Omental fat pad (tissue), 4 donors: ENCODE measurements around the gene PPCS. TPM values are rescaled to one million over a fixed set of nuclear protein-coding genes. Genes with fewer than 3 reads are reported as not detected.
"Not testable (repeated sequence)": the region's sequence is repeated elsewhere in the genome, so short reads cannot be mapped to it uniquely, and the experiment has no call there.

Experiments used
- ATAC-seq: fragments of 150-250 bp; one replicate; pipeline ENCODE4 v1.9.1; 2016; ENCODE audit warnings: mild to moderate bottlenecking, moderate library complexity; ENCODE audit not compliant: low FRiP score
- DNase-seq: peaks from one replicate; pipeline ENCODE4 v3.0.0-alpha.2; 2019; ENCODE audit warnings: low spot score
- small RNA-seq: library from RNA; depleted of rRNA; stranded (forward); fragments of <200 nt; gene quantifications from one replicate; pipeline ENCODE3, GENCODE V24; 2016
- total RNA-seq, 4 donors: library from RNA; depleted of rRNA; stranded (reverse); fragments of >200 nt; gene quantifications; one replicate each; pipeline ENCODE4 v1.1.0, GENCODE V29; 2016
- TF ChIP-seq, protein P1 (sequence below), 3 donors: fragments of 450-650 bp; IDR thresholded peaks; one replicate each; pipeline ENCODE4 v1.5.1; 2016 to 2017; ENCODE audit warnings: antibody characterized with exemption in 3 of 3, mild to moderate bottlenecking in 3 of 3, moderate library complexity in 2 of 3

PPCS gene
- total RNA-seq, 4 donors from 2014 or later, result 42.0 to 57.3 (median 43.8) TPM

DNA sequence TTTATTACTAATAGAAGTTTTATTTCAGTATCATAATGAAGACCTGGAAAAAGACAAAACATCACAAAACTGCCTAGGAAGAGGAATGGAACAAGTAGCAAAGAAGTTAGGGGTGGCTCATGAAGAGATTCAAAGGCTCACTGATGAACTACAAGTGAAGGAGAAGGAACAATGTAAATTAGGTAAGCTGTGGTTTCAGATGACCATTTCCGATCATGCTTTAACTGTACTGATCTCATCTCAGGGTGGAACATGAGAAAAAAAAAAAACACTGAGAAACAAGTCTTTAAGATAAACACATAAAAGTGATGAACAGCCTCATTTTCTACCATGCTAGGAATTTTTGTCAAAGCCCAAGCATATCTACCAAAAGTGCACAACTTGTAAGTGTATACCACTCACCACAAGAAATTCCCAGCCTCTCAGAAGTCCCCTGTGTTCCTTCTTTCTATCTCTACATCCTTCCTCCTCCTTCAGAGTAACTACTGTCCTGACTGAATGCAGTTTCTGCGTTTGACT is 26.4 kb downstream of the PPCS start:
- DNase-seq, result no peak
- no peak for ATAC-seq
- TF ChIP-seq, protein P1, sequence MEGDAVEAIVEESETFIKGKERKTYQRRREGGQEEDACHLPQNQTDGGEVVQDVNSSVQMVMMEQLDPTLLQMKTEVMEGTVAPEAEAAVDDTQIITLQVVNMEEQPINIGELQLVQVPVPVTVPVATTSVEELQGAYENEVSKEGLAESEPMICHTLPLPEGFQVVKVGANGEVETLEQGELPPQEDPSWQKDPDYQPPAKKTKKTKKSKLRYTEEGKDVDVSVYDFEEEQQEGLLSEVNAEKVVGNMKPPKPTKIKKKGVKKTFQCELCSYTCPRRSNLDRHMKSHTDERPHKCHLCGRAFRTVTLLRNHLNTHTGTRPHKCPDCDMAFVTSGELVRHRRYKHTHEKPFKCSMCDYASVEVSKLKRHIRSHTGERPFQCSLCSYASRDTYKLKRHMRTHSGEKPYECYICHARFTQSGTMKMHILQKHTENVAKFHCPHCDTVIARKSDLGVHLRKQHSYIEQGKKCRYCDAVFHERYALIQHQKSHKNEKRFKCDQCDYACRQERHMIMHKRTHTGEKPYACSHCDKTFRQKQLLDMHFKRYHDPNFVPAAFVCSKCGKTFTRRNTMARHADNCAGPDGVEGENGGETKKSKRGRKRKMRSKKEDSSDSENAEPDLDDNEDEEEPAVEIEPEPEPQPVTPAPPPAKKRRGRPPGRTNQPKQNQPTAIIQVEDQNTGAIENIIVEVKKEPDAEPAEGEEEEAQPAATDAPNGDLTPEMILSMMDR (IDR thresholded peaks at IDR 0.05), result no peak

DNA sequence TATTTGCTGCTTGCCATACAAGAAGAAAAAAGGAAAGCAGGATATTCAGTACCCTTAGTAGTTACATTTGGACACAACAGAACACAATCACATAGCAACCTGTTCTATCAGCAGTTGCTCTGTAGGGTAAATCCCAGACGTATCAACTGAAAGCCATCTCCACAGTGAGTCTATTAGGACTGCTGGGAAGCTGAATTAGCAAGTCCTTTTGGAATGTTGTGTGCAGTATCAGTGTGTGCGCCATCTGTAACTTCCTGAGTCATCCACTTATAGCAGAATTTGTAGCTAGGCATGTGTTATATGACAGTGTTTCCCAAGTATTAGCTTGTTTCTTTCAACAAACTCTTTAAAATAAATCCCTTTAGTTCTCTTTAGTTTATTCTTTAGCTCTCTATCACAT is 28.0 kb downstream of the PPCS start:
- DNase-seq (no peak), ATAC-seq (no peak)
- TF ChIP-seq, protein P1 (IDR thresholded peaks at IDR 0.05), result no peak

DNA sequence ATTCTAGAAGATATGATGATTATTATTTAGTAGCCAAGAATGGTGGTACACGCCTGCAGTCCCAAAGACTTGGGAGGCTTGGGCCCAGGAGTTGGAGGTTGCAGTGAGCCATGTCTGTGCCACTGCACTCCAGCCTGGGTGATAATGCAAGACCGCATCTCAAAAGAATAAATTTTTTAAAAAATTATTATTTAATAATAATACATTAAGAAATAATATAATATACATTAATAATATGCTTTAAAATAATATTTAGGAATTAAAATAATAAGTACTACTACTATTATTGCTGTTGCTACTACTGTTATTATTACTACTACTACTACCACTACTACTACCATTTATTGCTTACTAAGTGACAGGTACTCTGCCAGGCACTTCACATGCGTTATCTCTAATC is 33.9 kb downstream of the PPCS start:
- TF ChIP-seq, protein P1 (IDR thresholded peaks at IDR 0.05), result no peak
- DNase-seq (no peak), ATAC-seq (no peak)

DNA sequence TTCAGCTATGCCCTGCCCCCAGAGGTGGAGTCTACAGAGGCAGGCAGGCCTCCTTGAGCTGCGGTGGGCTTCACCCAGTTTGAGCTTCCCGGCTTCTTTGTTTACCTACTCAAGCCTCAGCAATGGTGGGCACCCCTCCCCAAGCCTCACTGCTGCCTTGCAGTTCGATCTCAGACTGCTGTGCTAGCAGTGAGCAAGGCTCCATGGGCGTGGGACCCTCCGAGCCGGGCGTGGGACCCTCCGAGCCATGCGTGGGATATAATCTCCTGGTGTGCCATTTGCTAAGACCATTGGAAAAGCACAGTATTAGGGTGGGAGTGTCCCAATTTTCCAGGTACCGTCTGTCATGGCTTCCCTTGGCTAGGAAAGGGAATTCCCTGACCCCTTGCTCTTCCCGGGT is 45.7 kb downstream of the PPCS start:
- not testable (repeated sequence) for DNase-seq, ATAC-seq

DNA sequence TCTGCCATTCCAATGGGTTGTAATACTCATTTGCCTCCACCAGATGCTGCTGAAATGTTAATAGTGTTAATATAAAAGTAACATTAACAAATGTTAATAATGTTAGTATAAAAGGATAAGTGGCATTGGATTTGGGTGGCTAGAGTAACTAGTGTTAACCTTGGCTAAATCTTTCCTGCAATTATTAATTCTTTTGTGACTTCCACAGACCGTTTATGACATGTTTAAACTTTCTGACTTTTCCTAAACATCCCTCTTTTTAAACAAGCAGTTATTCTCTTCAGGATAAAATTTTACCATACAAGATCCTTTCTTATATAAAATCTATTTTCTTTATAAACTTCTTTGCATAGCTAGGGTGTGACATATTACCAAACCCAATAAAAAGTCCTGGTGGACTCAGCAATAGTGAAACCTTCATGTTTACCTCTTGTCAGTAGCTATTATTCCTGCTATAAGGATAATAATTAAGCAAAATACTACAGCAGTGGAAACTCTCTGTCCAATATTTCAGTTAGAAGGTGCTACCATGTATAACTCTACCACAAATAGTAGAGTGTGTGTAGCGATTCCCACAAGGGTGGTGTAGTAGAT is 48.3 kb downstream of the PPCS start:
- ATAC-seq, result no peak
- no peak for DNase-seq
- TF ChIP-seq, protein P1 (IDR thresholded peaks at IDR 0.05), result no peak

DNA sequence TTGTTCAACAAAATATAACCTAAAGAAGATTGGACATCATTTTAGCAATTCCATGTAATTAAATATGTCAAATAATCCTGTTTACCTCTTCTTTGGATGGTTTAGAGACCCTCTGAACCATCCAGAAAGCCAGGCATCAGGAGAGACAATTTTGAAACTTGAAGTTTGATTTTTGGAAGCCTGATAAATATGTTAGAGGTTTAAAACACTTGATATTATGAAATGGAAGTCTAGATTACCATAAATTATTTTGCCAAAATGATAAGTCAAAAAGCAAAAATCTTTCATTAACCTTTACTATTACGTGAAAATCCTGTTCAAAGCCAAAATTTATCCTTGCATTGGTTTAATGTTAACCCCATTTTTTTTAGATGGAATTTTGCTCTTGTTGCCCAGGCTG is 50.2 kb downstream of the PPCS start:
- ATAC-seq (no peak), DNase-seq (no peak)
- TF ChIP-seq, protein P1 (IDR thresholded peaks at IDR 0.05), result no peak

Small RNA genes lying within 50 kb of the gene (small RNA-seq; reads per million reads assigned to genes)
- gene TMSB4XP1, result not detected

Other genes with a start within 250 kb of the PPCS start
- 10 to 100 TPM; 49.7 to 83.5 (median 56.1) TPM for gene FOXJ3, start 121.3 kb upstream of the PPCS start, total RNA-seq
- under 1 TPM; 0.12 to 0.38 (median 0.25) TPM for gene RIMKLA, start 75.8 kb upstream of the PPCS start, total RNA-seq
- 1 to 10 TPM in 3 of 4 donors, under 1 TPM in 1; 0.82 to 2.2 (median 1.7) TPM for gene ZMYND12, start 521 bp upstream of the PPCS start, total RNA-seq
- 1 to 10 TPM; 1.9 to 3.5 (median 2.6) TPM for gene CCDC30, start 6.7 kb downstream of the PPCS start, total RNA-seq
- 10 to 100 TPM; 14.9 to 29.3 (median 20.8) TPM for gene PPIH, start 201.9 kb downstream of the PPCS start, total RNA-seq
- 100 to 1,000 TPM; 509 to 860 (median 681) TPM for gene YBX1, start 225.9 kb downstream of the PPCS start, total RNA-seq